H1 (cell line): Measurements from ENCODE around the gene GANC. TPM values are rescaled to one million over a fixed set of nuclear protein-coding genes. Genes with fewer than 3 reads are reported as not detected.

Experiments used
- CTCF ChIA-PET: fragments of 300-600 bp; sonication (Branson Sonifier 250); formaldehyde crosslinking; loops from one replicate; lab custom pipeline; 2021; ENCODE audit not compliant: partially characterized antibody; lab: Charles Lee
- POLR2A ChIA-PET: fragments of 300-600 bp; sonication (Branson Sonifier 250); formaldehyde crosslinking; loops from one replicate; lab custom pipeline; 2021; ENCODE audit warnings: inconsistent platforms; ENCODE audit not compliant: partially characterized antibody; lab: Charles Lee
- DNase-seq, 2 experiments: peaks; one replicate each; pipeline versions ENCODE4 v3.0.0 to v3.0.0-alpha.2; 2010 to 2022; ENCODE audit warnings: low spot score in 2 of 2, low read depth in 1 of 2, mixed read lengths in 1 of 2
- FAIRE-seq: peaks from 2 replicates; lab custom pipeline; 2011; peaks lifted over from hg19 to GRCh38; lab: Jason Lieb, UNC
- H2AFZ ChIP-seq: 2 replicates; pipeline ENCODE4 v1.8.1; 2012; ENCODE audit warnings: low read length, inconsistent platforms
- H2AK5ac ChIP-seq: 2 replicates; pipeline ENCODE4 v1.6.1; 2013; ENCODE audit warnings: low read depth, low read length
- H2BK120ac ChIP-seq: replicated peaks from 2 replicates; pipeline ENCODE3; 2013; ENCODE audit warnings: low read depth, low read length, inconsistent platforms
- H2BK12ac ChIP-seq: 2 replicates; pipeline ENCODE4 v1.6.1; 2013; ENCODE audit warnings: low read depth, low read length
- H2BK15ac ChIP-seq: 2 replicates; pipeline ENCODE4 v1.6.1; 2013; ENCODE audit warnings: low read length
- H2BK20ac ChIP-seq: 2 replicates; pipeline ENCODE4 v1.6.1; 2013; ENCODE audit warnings: low read length
- H2BK5ac ChIP-seq: 2 replicates; pipeline ENCODE4 v1.6.1; 2013; ENCODE audit warnings: low read depth, low read length
- H3K14ac ChIP-seq: 2 replicates; pipeline ENCODE4 v1.6.1; 2013; ENCODE audit warnings: inconsistent platforms; ENCODE audit not compliant: insufficient read length
- H3K18ac ChIP-seq: 2 replicates; pipeline ENCODE4 v1.6.1; 2013; ENCODE audit warnings: low read length; ENCODE audit errors: extremely low read depth
- H3K23ac ChIP-seq: 2 replicates; pipeline ENCODE4 v1.6.1; 2013; ENCODE audit warnings: inconsistent platforms; ENCODE audit not compliant: insufficient read length
- H3K23me2 ChIP-seq: 2 replicates; pipeline ENCODE4 v1.6.1; 2013; ENCODE audit warnings: low read depth, low read length
- H3K27ac ChIP-seq: 2 replicates; pipeline ENCODE4 v1.6.1; 2011; ENCODE audit warnings: low read depth, low read length, inconsistent platforms
- H3K27me3 ChIP-seq, 4 experiments: replicated peaks in 1 of 4; 1 replicate in 1 of 4; 2 replicates in 3 of 4; pipeline versions ENCODE4 v1.6.1 to v1.8.1; 2011 to 2013; ENCODE audit warnings: low read length in 3 of 4, mild to moderate bottlenecking in 3 of 4, inconsistent platforms in 2 of 4, mixed read lengths in 2 of 4, moderate library complexity in 1 of 4; ENCODE audit not compliant: control insufficient read depth in 3 of 4, insufficient read depth in 3 of 4; ENCODE audit errors: extremely low read depth in 1 of 4
- H3K36me3 ChIP-seq, 4 experiments: 2 replicates each; pipeline versions ENCODE4 v1.6.1 to v1.8.1; 2011 to 2013; ENCODE audit warnings: mild to moderate bottlenecking in 4 of 4, low read length in 3 of 4, moderate library complexity in 2 of 4, control low read depth in 1 of 4, inconsistent platforms in 1 of 4; ENCODE audit not compliant: insufficient read depth in 4 of 4, control insufficient read depth in 2 of 4
- H3K4ac ChIP-seq: replicated peaks from 2 replicates; pipeline ENCODE3; 2013; ENCODE audit warnings: low read length, low read depth, mixed read lengths, inconsistent platforms; ENCODE audit not compliant: insufficient read length
- H3K4me1 ChIP-seq, 4 experiments: replicated peaks in 1 of 4; 1 replicate in 1 of 4; 2 replicates in 3 of 4; pipeline versions ENCODE4 v1.6.1 to v1.8.1; 2011 to 2013; ENCODE audit warnings: low read length in 3 of 4, inconsistent platforms in 2 of 4, mixed read lengths in 1 of 4; ENCODE audit not compliant: insufficient read depth in 4 of 4, control insufficient read depth in 3 of 4
- H3K4me2 ChIP-seq, 2 experiments: 2 replicates each; pipeline versions ENCODE4 v1.6.1 to v1.8.1; 2011 to 2013; ENCODE audit warnings: low read depth in 2 of 2, low read length in 2 of 2, control low read depth in 1 of 2, inconsistent platforms in 1 of 2, mild to moderate bottlenecking in 1 of 2; ENCODE audit not compliant: insufficient read depth in 1 of 2
- H3K4me3 ChIP-seq, 4 experiments: fragments of 200-600, 300-600 bp in 1 of 4; sonication (generic), shearing (Covaris generic), sonication (Bioruptor Twin) in 1 of 4; 2 replicates each; pipeline versions ENCODE4 v1.5.1 to v1.8.1; 2011 to 2016; ENCODE audit warnings: low read length in 4 of 4, low read depth in 3 of 4, control low read depth in 2 of 4, inconsistent platforms in 2 of 4, mild to moderate bottlenecking in 2 of 4, mixed read lengths in 1 of 4, moderate library complexity in 1 of 4; ENCODE audit not compliant: insufficient read depth in 2 of 4; ENCODE audit errors: extremely low read depth in 1 of 4
- H3K56ac ChIP-seq: replicated peaks from 2 replicates; pipeline ENCODE3; 2013; ENCODE audit warnings: low read depth, mild to moderate bottlenecking, mixed read lengths, low read length, inconsistent platforms; ENCODE audit not compliant: insufficient read length
- H3K79me1 ChIP-seq: 2 replicates; pipeline ENCODE4 v1.6.1; 2013; ENCODE audit warnings: low read depth, low read length, control low read depth
- H3K79me2 ChIP-seq, 2 experiments: 2 replicates each; pipeline versions ENCODE4 v1.6.1 to v1.8.1; 2012 to 2013; ENCODE audit warnings: low read length in 2 of 2, mild to moderate bottlenecking in 2 of 2, inconsistent platforms in 1 of 2; ENCODE audit not compliant: insufficient read depth in 2 of 2, control insufficient read depth in 1 of 2
- H3K9ac ChIP-seq, 4 experiments: replicated peaks in 1 of 4; 1 replicate in 1 of 4; 2 replicates in 3 of 4; pipeline versions ENCODE4 v1.6.1 to v1.8.1; 2011 to 2013; ENCODE audit warnings: low read depth in 3 of 4, low read length in 3 of 4, control low read depth in 2 of 4, mild to moderate bottlenecking in 2 of 4, moderate library complexity in 2 of 4, inconsistent platforms in 1 of 4; ENCODE audit errors: extremely low read depth in 1 of 4
- H3K9me3 ChIP-seq, 2 experiments: 2 replicates each; pipeline versions ENCODE4 v1.6.1 to v1.8.1; 2012 to 2013; ENCODE audit warnings: mild to moderate bottlenecking in 2 of 2, moderate library complexity in 2 of 2, control low read depth in 1 of 2, inconsistent platforms in 1 of 2, low read depth in 1 of 2, low read length in 1 of 2, mixed read lengths in 1 of 2; ENCODE audit not compliant: insufficient read depth in 2 of 2
- H4K20me1 ChIP-seq, 2 experiments: replicated peaks in 1 of 2; 2 replicates each; pipeline versions ENCODE3 to v1.8.1; 2011 to 2013; ENCODE audit warnings: inconsistent platforms in 2 of 2, low read length in 2 of 2, mild to moderate bottlenecking in 1 of 2; ENCODE audit not compliant: insufficient read depth in 2 of 2, control insufficient read depth in 1 of 2
- H4K5ac ChIP-seq: 2 replicates; pipeline ENCODE4 v1.6.1; 2013; ENCODE audit warnings: low read length, low read depth, mixed read lengths, inconsistent platforms; ENCODE audit not compliant: insufficient read length
- H4K8ac ChIP-seq: 2 replicates; pipeline ENCODE4 v1.8.0; 2013; ENCODE audit warnings: mild to moderate bottlenecking, moderate library complexity, low read length, inconsistent platforms; ENCODE audit not compliant: insufficient read depth; ENCODE audit errors: extremely low read depth
- H4K91ac ChIP-seq: replicated peaks from 2 replicates; pipeline ENCODE3; 2013; ENCODE audit warnings: low read length, mixed read lengths, inconsistent platforms; ENCODE audit not compliant: insufficient read length
- BACH1 ChIP-seq: IDR thresholded peaks from 2 replicates; pipeline ENCODE4 v1.6.1; 2012; ENCODE audit warnings: low read length, improper control_type of control experiment
- BRCA1 ChIP-seq: IDR thresholded peaks from 2 replicates; pipeline ENCODE4 v1.6.1; 2012; ENCODE audit warnings: low read depth, low read length, improper control_type of control experiment
- CBX8 ChIP-seq: fragments of 300-800, 300-1000 bp; sonication (generic); IDR thresholded peaks from 2 replicates; pipeline ENCODE4 v1.7.1; 2016; ENCODE audit warnings: low read depth, low read length, borderline replicate concordance
- EGR1 ChIP-seq: IDR thresholded peaks from 2 replicates; pipeline ENCODE4 v1.6.1; 2011; ENCODE audit warnings: low read depth, low read length, borderline replicate concordance
- FOSL1 ChIP-seq: IDR thresholded peaks from 2 replicates; pipeline ENCODE4 v1.6.1; 2011; ENCODE audit warnings: mild to moderate bottlenecking, low read depth, low read length, moderate library complexity; ENCODE audit not compliant: insufficient read depth
- GABPA ChIP-seq: IDR thresholded peaks from 2 replicates; pipeline ENCODE4 v1.6.1; 2011; ENCODE audit warnings: mild to moderate bottlenecking, low read length, moderate library complexity, borderline replicate concordance; ENCODE audit not compliant: insufficient read depth
- JUND ChIP-seq: IDR thresholded peaks from 2 replicates; pipeline ENCODE4 v1.6.1; 2011; ENCODE audit warnings: mild to moderate bottlenecking, improper control_type of control experiment, low read length
- POU5F1 ChIP-seq: IDR thresholded peaks from 2 replicates; pipeline ENCODE4 v1.6.1; 2011; ENCODE audit warnings: low read depth, mild to moderate bottlenecking, low read length, moderate library complexity
- RBBP5 ChIP-seq: IDR thresholded peaks from 2 replicates; pipeline ENCODE4 v1.7.1; 2012; ENCODE audit warnings: low read depth, mild to moderate bottlenecking, inconsistent platforms, low read length, moderate library complexity, borderline replicate concordance
- RFX5 ChIP-seq: IDR thresholded peaks from 2 replicates; pipeline ENCODE4 v1.6.1; 2011; ENCODE audit warnings: low read depth, low read length, improper control_type of control experiment, borderline replicate concordance
- SAP30 ChIP-seq: fragments of 300-600 bp; sonication (generic); IDR thresholded peaks from 2 replicates; pipeline ENCODE4 v1.7.1; 2012; ENCODE audit warnings: low read length, moderate library complexity, mild to moderate bottlenecking, inconsistent platforms; ENCODE audit not compliant: insufficient read depth, insufficient replicate concordance
- SIX5 ChIP-seq: IDR thresholded peaks from 2 replicates; pipeline ENCODE4 v1.6.1; 2011; ENCODE audit warnings: mild to moderate bottlenecking, low read depth, low read length
- SP4 ChIP-seq: IDR thresholded peaks from 2 replicates; pipeline ENCODE4 v1.6.1; 2012; ENCODE audit warnings: low read length, inconsistent platforms
- WGBS, 2 experiments: shearing (Covaris generic) in 1 of 2; methylation state at CpG; one replicate each; pipeline versions ENCODE4 v1.1.6 to v1.1.7; 2013 to 2015; ENCODE audit warnings: low lambda C conversion rate in 2 of 2, mixed read lengths in 2 of 2, inconsistent platforms in 1 of 2, low coverage in 1 of 2, missing lambda C conversion rate in 1 of 2; ENCODE audit not compliant: insufficient replicate concordance in 2 of 2, insufficient coverage in 1 of 2, insufficient read length in 1 of 2; ENCODE audit errors: extremely low coverage in 1 of 2, missing lambda C conversion rate in 1 of 2; 5-methylcytosine and 5-hydroxymethylcytosine counted together
- polyA plus RNA-seq, 7 experiments: library from polyadenylated mRNA; depleted of rRNA in 3 of 7; stranded (reverse) in 5 of 7; unstranded in 2 of 7; fragments of >200 nt in 5 of 7; fragments of 200-250 nt in 2 of 7; gene quantifications; 1 replicate in 5 of 7; 2 replicates in 1 of 7; 4 replicates in 1 of 7; pipeline versions ENCODE4 v1.2.1 to v1.2.3, GENCODE V29; 2011 to 2013; ENCODE audit warnings: missing spikeins in 2 of 7, mixed read lengths in 2 of 7
- total RNA-seq: library from RNA; stranded (reverse); fragmentation: NEBNext Ultra II Directional; extraction: Animal tissue kit (Norgen Biotek cat#: 25700); gene quantifications from 2 replicates; pipeline ENCODE4 v1.2.1, GENCODE V29; 2021
- TF ChIP-seq, protein P1 (sequence below): IDR thresholded peaks from 2 replicates; pipeline ENCODE4 v1.6.1; 2011; ENCODE audit warnings: low read length, improper control_type of control experiment

GANC gene
- total and polyA plus RNA-seq, 2 of the 8 experiments (the other 6 are each of a cell fraction or from before 2014, with no cell fraction given): 6.8 to 14.4 TPM

DNA sequence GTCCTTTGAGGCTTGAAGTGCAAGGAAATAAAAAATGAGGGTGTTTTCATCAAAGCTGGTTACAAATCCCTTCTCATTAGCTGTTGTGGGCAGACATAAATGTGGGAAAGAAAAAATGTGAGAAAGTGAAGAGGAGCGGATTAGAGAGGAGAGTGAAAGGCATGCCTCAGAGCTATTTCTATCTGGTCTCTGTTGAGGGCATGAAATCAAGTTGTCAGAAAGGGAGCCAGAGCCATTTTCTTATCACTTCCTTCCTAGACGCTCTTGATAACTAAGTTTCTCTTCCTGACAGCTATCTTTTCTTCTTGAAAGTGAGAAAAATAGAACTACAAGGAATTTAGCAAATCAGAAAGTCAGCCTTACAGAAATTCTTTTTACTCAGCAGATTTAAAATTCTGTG is 65.5 kb downstream of the GANC start:
- Histone ChIP-seq H3K9ac (no peak overlapping the region), H3K9me3 (peaks cover 0 to 6% of the 10 kb centered on the region in 2 experiments; a peak in 1 of 4 replicates), H2BK12ac (no peak overlapping the region), H4K91ac (no peak overlapping the region), H3K23ac (no peak overlapping the region), H3K36me3 (no peaks in the 10 kb centered on the region), H2AFZ (no peak overlapping the region), H4K8ac (no peak overlapping the region), H3K27ac (no peak overlapping the region), H3K56ac (no peak overlapping the region), H3K4me1 (no peaks in the 10 kb centered on the region), H3K27me3 (no peaks in the 10 kb centered on the region), H3K18ac (no peak overlapping the region), H2BK15ac (no peak overlapping the region), H3K4ac (no peak overlapping the region), H2BK5ac (no peak overlapping the region), H3K23me2 (no peaks in the 10 kb centered on the region), H2BK120ac (no peak overlapping the region), H2AK5ac (no peak overlapping the region), H4K20me1 (no peaks in the 10 kb centered on the region), H3K4me2 (no peak overlapping the region), H3K14ac (no peak overlapping the region), H3K4me3 (no peak overlapping the region), H3K79me2 (no peaks in the 10 kb centered on the region), H4K5ac (no peak overlapping the region), H2BK20ac (no peak overlapping the region), H3K79me1 (no peaks in the 10 kb centered on the region)
- ChIA-PET POLR2A (interaction anchor here (0.7 kb wide), 1 partner anchor 10 kb away, joined by 3 read pairs; no protein-coding TSS in a partner anchor), CTCF (interaction anchor here (1.0 kb wide), 1 partner anchor 47 kb away, joined by 3 read pairs; no protein-coding TSS in a partner anchor)
- 83% methylated on average over 2 of the region's 2 CpGs; no CpG with 5 or more reads in 1 of the 2 experiments for WGBS, 2 experiments
- FAIRE-seq (no peak), DNase-seq (no peak)
- TF ChIP-seq SP4 (no peak), SAP30 (no peak), POU5F1 (no peak), RFX5 (no peak), SIX5 (no peak), RBBP5 (no peak), FOSL1 (no peak), EGR1 (no peak), BACH1 (no peak), CBX8 (no peak), JUND (no peak), GABPA (no peak), BRCA1 (no peak)
- TF ChIP-seq, protein P1, sequence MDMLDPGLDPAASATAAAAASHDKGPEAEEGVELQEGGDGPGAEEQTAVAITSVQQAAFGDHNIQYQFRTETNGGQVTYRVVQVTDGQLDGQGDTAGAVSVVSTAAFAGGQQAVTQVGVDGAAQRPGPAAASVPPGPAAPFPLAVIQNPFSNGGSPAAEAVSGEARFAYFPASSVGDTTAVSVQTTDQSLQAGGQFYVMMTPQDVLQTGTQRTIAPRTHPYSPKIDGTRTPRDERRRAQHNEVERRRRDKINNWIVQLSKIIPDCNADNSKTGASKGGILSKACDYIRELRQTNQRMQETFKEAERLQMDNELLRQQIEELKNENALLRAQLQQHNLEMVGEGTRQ: no peak
